ENCODE data around the gene SHOC2. TPM values are rescaled to one million over a fixed set of nuclear protein-coding genes. Genes with fewer than 3 reads are reported as not detected.

The SHOC2 gene
- polyA plus RNA-seq, 1 donor (not counting 4 experiments of a cell fraction or from before 2014, with no cell fraction given): 27.7 TPM

- Histone ChIP-seq H4K20me1 (ENCODE audit: control insufficient read depth, extremely low read depth, insufficient read depth, low read length) (no peaks in the 10 kb centered on the region), H3K9me3 (ENCODE audit: control insufficient read depth, low read depth, low read length) (no peaks in the 10 kb centered on the region), H3K4me2 (ENCODE audit: control insufficient read depth, extremely low read depth, insufficient read depth, low read depth, low read length) (no peak overlapping the region), H3K79me2 (ENCODE audit: control insufficient read depth, insufficient read depth, low read length) (no peaks in the 10 kb centered on the region), H3K4me1 (ENCODE audit: control insufficient read depth, extremely low read depth, insufficient read depth, low read length) (no peaks in the 10 kb centered on the region), H3K4me3 (ENCODE audit: control insufficient read depth in 2 of 3, extremely low read depth in 1 of 3, insufficient read depth in 2 of 3, low read depth in 1 of 3, low read length in 3 of 3) (no peak overlapping the region), H3K27ac (ENCODE audit: control insufficient read depth, insufficient read depth, low read length) (no peak overlapping the region), H3K9ac (ENCODE audit: control insufficient read depth, extremely low read depth, insufficient read depth, low read length) (no peak overlapping the region), H3K36me3 (ENCODE audit: control insufficient read depth in 2 of 2, extremely low read depth in 1 of 2, insufficient read depth in 2 of 2, low read length in 2 of 2) (peaks cover 0 to 1% of the 10 kb centered on the region in 2 experiments), H2AFZ (ENCODE audit: control insufficient read depth, low read length) (no peak overlapping the region), H3K9me1 (ENCODE audit: control insufficient read depth, extremely low read depth, insufficient read depth, low read length) (no peaks in the 10 kb centered on the region), H3K27me3 (ENCODE audit: control insufficient read depth, extremely low read depth, insufficient read depth, low read length) (no peaks in the 10 kb centered on the region)
- TF ChIP-seq EZH2 (IDR thresholded peaks at IDR 0.05; ENCODE audit: low read length) (no peak), CTCF (optimal IDR thresholded peaks at IDR 0.05 in 1 of 3, IDR thresholded peaks at IDR 0.05 in 1 of 3, conservative IDR thresholded peaks at IDR 0.05 in 1 of 3; ENCODE audit: extremely low read depth in 1 of 3, insufficient read depth in 2 of 3, low read length in 3 of 3) (no peak)
- FAIRE-seq: no peak
- DNase-seq (ENCODE audit: low read depth, low spot score): no peak
- dilution Hi-C loops (cut with MboI; ENCODE audit: extremely low pct_ligation_motif_present, low sequenced_read_pairs): no loop called here
These were observed 98.6 kb downstream of the SHOC2 start for GRCh38 chr10:111018021-111018420.

- FAIRE-seq: no peak
- H3K27ac ChIP-seq (ENCODE audit: control insufficient read depth, insufficient read depth, low read length): no peak overlapping the region
- no peak for TF ChIP-seq CTCF (optimal IDR thresholded peaks at IDR 0.05 in 1 of 3, IDR thresholded peaks at IDR 0.05 in 1 of 3, conservative IDR thresholded peaks at IDR 0.05 in 1 of 3; ENCODE audit: extremely low read depth in 1 of 3, insufficient read depth in 2 of 3, low read length in 3 of 3)
- no peak for TF ChIP-seq EZH2 (IDR thresholded peaks at IDR 0.05; ENCODE audit: low read length)
- H3K4me2 ChIP-seq (ENCODE audit: control insufficient read depth, extremely low read depth, insufficient read depth, low read depth, low read length): no peak overlapping the region
- no peaks in the 10 kb centered on the region for H3K9me1 ChIP-seq (ENCODE audit: control insufficient read depth, extremely low read depth, insufficient read depth, low read length)
- DNase-seq (ENCODE audit: low read depth, low spot score): no peak
- H2AFZ ChIP-seq (ENCODE audit: control insufficient read depth, low read length): no peak overlapping the region
- H3K9ac ChIP-seq (ENCODE audit: control insufficient read depth, extremely low read depth, insufficient read depth, low read length): no peak overlapping the region
- no peaks in the 10 kb centered on the region for H3K4me1 ChIP-seq (ENCODE audit: control insufficient read depth, extremely low read depth, insufficient read depth, low read length)
- no peaks in the 10 kb centered on the region for H3K27me3 ChIP-seq (ENCODE audit: control insufficient read depth, extremely low read depth, insufficient read depth, low read length)
- no peak overlapping the region for H3K4me3 ChIP-seq (ENCODE audit: control insufficient read depth in 2 of 3, extremely low read depth in 1 of 3, insufficient read depth in 2 of 3, low read depth in 1 of 3, low read length in 3 of 3)
- dilution Hi-C loops (cut with MboI; ENCODE audit: extremely low pct_ligation_motif_present, low sequenced_read_pairs): no loop called here
- peaks cover 0 to 1% of the 10 kb centered on the region in 2 experiments for H3K36me3 ChIP-seq (ENCODE audit: control insufficient read depth in 2 of 2, extremely low read depth in 1 of 2, insufficient read depth in 2 of 2, low read length in 2 of 2)
- H3K79me2 ChIP-seq (ENCODE audit: control insufficient read depth, insufficient read depth, low read length): no peaks in the 10 kb centered on the region
- H3K9me3 ChIP-seq (ENCODE audit: control insufficient read depth, low read depth, low read length): no peaks in the 10 kb centered on the region
- H4K20me1 ChIP-seq (ENCODE audit: control insufficient read depth, extremely low read depth, insufficient read depth, low read length): no peaks in the 10 kb centered on the region
These were observed 103.7 kb downstream of the SHOC2 start for GRCh38 chr10:111023060-111023459.
